ENCODE data around the gene FAM228B.
A peak's percentile ranks its signal among the peaks of the same experiment; 100 is the strongest.
"Not testable (repeated sequence)": the region's sequence is repeated elsewhere in the genome, so short reads cannot be mapped to it uniquely, and the experiment has no call there.

Gene FAM228B

GRCh38 chr2:24123195-24123921 is at the start of gene FAM228B, which contains the start of gene PFN4:
FAM228B (plus strand) TSS chr2:24123469; CDS start chr2:24124362, 893 bp downstream.
PFN4 (minus strand) TSS chr2:24123334; CDS start chr2:24122535, 799 bp downstream.
- peak; percentile 87 for DNase-seq (ENCODE audit: low spot score)

DNA sequence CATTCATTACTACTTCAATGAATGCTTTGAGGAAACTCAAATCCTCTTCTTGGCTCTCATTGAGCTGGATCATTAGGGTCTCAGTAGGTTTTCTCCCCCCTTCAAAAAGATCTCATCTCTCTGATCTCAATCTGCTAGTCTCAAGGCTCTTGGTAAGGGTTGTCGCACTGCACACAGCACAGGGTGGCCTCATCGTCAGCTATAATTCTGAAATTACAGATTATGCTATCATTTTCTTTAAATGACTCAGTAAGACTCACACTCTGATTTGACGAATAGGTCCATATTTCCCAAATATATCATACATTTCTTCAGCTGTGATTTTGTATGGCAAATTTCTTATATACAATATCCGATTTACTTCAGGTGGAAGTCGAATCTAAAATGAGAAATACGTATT is 49.5 kb upstream of the FAM228B start:
- DNase-seq (ENCODE audit: low spot score) = no peak

- no peak for DNase-seq (ENCODE audit: low spot score)
These were observed 48.0 kb upstream of the FAM228B start for GRCh38 chr2:24075259-24075658.

DNA sequence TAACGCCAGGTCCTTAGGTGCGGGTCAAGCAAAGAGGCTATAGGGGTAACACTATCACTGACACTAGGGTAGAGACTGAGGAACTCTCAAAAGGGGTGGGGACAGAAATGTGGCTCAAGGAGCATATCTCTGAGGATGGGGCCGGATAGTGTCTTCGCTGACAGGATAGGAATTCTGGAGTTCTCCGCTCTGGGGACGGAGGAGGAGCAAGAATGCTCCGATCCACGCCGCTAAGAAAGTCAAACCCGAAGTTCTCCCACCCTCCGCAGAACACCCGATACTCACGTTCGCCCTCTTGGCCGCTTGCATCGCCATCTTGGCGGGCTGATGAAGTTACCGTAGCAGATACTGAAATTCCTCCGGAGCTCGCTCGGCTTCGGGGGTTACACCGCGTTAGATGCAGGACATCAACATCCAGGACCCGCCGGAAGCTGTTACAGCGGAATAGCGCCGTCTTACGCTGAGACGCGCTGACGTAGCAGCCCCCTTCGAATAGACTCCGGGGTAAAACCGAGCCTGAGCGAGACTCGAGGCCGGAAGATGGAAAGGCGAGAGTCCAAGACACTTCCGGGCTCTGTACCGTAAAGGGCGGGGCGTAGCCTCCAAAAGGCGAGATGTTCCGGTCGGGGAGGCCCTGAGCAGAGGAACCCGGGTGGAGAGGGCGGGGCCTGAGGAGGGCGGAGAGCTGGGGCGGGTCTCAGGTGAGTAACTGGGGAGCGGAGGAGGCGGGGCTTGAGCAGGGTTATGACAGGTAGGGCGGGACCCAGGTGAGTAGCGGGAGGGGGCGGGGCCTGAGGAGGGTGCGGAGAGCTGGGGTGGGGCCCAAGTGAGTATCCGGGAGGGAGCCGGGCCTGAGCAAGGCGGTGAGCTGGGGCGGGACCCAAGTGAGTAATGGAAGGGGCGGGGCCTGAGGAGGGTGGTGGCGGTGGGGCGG is 47.1 kb upstream of the FAM228B start, which contains the start of gene SF3B6:
Gene SF3B6, minus strand, starts transcription at position 412 of the 934 bp plus-strand sequence. Its CDS starts 97 bp downstream, at position 315.
- DNase-seq (ENCODE audit: low spot score) = peak; percentile 100

- DNase-seq (ENCODE audit: low spot score) = peak; percentile 32
These were observed 46.3 kb upstream of the FAM228B start for GRCh38 chr2:24076849-24077534.

DNA sequence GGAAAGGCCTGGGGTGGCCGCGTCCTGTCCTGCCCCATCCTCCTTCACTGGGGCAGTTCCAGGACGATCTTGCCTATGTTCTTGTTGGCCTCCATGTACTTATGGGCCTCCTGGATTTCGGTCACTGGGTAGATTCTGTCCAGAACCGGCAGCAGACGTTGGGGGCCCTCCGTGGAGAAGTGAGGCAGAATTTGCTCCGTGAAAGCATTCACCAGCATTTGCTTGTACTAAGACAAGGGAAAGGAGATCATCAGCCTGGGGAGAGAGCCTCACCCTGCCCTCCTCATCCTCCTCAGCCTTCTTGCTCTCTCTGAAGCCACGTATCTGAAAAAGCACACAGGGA is 45.8 kb upstream of the FAM228B start:
- DNase-seq (ENCODE audit: low spot score) = no peak

- no peak for DNase-seq (ENCODE audit: low spot score)
These were observed 45.4 kb upstream of the FAM228B start for GRCh38 chr2:24077879-24078278.

GRCh38 chr2:24080701-24081100 is 42.6 kb upstream of the FAM228B start:
- DNase-seq (ENCODE audit: low spot score) = no peak

GRCh38 chr2:24082787-24083566 is 40.3 kb upstream of the FAM228B start:
- no peak for DNase-seq (ENCODE audit: low spot score)

DNA sequence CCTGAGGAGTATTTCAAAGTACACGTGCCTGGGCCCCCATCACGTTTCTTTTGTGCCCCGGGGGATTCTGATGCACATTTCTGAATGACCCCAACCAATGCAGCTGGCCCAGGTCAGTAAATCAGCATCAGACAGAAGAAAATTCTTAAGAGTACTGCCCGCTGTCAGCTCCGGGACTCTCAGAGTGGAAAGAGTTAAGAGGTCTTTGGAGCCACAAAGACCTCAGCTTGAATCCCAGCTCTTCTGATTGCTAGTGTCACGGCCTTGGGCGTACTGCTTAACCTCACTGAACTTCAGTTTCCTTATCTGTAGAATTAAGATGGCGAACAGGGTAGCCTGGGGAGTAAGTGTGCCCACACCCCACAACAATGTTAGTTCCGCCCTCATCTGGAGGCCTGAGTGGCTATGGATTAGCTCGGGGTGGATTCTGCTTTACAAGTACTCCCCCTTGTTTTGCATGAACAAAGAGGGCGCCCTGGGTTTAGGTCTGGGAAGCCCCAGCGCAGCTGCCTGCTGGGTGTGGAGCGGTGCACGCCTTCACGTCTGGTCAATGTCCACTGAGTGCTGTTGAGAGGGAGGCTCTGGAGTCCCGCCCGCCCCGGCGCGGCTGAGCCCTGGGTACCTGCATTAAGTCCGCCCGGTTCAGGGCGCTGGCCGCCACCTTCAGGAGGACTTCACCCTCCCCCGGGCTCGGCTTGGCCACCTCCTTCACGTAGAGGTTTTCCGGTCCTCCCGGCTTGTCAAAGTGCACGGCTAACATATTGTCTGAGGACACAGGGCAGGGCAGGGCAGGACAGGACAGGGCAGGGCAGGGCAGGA is 39.5 kb upstream of the FAM228B start:
- peak; percentile 74 for DNase-seq (ENCODE audit: low spot score)

DNA sequence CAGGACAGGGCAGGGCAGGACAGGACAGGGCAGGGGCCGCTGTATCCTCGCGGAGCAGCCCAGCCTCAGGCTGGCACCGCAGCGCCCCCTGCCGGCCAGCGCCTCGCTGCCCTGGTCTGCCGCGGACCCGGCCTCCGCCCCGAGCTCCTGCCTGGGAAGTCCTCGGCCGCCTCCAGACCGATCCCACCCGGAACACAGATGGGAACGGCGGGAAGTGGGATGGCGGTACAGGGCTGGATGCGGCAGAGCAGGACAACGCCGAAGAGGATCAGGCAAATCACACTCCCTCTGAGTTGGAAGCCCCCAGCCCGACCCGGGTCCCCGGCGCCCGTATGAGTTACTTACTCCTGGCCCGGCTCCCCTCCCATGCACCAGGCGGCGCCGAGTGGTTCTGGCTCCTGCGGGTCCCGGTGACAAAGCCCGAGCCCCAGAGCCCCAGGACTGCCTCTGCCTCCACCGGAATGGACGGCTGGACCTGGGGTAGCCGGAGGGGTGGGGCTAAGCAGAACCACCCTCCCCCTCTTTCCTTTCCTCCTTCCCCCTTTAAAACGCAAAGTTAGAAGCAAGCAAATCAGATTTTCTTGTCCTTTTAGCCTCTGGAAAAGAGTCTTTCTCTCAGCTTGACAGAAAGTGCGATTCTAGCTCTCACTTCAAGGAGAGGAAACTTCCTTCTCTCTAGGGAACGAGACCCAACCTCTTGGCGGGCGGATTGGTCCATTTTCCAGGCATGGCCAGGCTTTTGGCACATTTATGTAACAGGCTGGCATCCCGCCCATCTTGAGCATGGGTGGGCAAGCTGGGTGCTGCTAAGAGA is 38.7 kb upstream of the FAM228B start, which contains the start of gene TP53I3:
Gene TP53I3, minus strand, starts transcription at position 449 of the 814 bp plus-strand sequence. CDS start 508 bp downstream, outside the sequence.
- peak; percentile 77 for DNase-seq (ENCODE audit: low spot score)

GRCh38 chr2:24085200-24085489 is 38.1 kb upstream of the FAM228B start:
- DNase-seq (ENCODE audit: low spot score) = no peak

- DNase-seq (ENCODE audit: low spot score) = no peak
These were observed 37.0 kb upstream of the FAM228B start for GRCh38 chr2:24086241-24086640.

DNA sequence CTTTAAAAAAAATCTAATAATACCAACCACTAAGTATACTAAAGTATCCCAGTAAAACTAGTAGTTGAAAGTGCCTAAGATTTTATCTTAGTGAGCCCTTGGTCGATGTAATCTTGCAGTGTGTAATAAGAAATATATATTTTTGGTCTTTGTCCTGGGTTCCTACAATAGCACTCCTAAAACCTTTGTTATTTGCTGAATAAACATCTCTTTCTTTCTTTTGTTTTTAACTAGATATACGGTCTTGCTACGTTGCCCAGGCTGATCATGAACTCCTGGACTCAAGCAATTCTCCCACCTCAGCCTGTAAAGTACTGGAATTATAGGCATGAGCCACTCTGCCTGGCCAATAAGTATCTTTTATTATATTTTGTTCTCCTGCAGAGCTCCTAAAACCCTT is 36.2 kb upstream of the FAM228B start:
- no peak for DNase-seq (ENCODE audit: low spot score)

GRCh38 chr2:24088821-24089359 is 34.4 kb upstream of the FAM228B start:
- DNase-seq (ENCODE audit: low spot score) = no peak

DNA sequence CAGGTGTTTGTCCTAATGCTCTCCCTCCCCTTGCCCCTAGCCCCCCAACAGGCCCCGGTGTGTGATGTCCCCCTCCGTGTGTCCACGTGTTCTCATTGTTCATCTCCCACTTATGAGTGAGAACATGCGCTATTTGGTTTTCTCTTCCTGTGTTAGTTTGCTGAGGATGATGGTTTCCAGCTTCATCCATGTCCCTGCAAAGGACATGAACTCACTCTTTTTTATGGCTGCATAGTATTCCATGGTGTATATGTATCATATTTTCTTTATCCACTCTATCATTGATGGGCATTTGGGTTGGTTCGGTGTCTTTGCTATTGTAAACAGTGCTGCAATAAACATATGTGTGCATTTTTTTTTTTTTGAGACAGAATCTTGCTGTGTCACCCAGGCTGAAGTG is 30.0 kb upstream of the FAM228B start:
- not testable (repeated sequence) for DNase-seq (ENCODE audit: low spot score)

GRCh38 chr2:24095171-24095677 is 28.0 kb upstream of the FAM228B start:
- DNase-seq (ENCODE audit: low spot score) = not testable (repeated sequence)

- DNase-seq (ENCODE audit: low spot score) = not testable (repeated sequence)
These were observed 22.5 kb upstream of the FAM228B start for GRCh38 chr2:24100732-24101131.

DNA sequence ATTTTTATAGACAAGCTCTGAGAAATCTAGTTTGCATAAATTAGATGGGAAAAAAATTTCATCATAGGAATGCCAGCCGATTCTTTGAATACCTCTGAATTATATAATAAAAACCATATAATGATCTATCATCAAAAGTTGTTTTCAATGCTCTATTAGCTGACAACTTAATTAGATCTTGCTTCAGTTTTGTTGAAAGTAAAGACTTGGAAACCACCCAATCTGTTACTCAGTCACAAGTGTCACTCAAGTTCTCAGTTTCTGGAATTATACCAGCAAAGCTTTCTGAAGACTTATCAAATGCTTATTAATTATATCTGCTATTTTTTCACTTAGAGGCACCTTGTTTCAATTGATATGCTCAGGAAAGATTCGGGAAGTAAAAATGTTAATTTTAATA is 21.3 kb upstream of the FAM228B start:
- DNase-seq (ENCODE audit: low spot score) = no peak

Measured in cerebellar cortex (tissue), 1 donor.